GM21360 (cell line): ENCODE results near the gene CA5A.
"Not testable (repeated sequence)": the region's sequence is repeated elsewhere in the genome, so short reads cannot be mapped to it uniquely, and the experiment has no call there.

ENCODE experiments used
- ATAC-seq: cut with Tn5 transposase; IDR thresholded peaks from one replicate; pipeline ENCODE4 v1.9.1; 2021; ENCODE audit warnings: mild to moderate bottlenecking, moderate library complexity; ENCODE audit not compliant: unreplicated experiment

The CA5A gene

DNA sequence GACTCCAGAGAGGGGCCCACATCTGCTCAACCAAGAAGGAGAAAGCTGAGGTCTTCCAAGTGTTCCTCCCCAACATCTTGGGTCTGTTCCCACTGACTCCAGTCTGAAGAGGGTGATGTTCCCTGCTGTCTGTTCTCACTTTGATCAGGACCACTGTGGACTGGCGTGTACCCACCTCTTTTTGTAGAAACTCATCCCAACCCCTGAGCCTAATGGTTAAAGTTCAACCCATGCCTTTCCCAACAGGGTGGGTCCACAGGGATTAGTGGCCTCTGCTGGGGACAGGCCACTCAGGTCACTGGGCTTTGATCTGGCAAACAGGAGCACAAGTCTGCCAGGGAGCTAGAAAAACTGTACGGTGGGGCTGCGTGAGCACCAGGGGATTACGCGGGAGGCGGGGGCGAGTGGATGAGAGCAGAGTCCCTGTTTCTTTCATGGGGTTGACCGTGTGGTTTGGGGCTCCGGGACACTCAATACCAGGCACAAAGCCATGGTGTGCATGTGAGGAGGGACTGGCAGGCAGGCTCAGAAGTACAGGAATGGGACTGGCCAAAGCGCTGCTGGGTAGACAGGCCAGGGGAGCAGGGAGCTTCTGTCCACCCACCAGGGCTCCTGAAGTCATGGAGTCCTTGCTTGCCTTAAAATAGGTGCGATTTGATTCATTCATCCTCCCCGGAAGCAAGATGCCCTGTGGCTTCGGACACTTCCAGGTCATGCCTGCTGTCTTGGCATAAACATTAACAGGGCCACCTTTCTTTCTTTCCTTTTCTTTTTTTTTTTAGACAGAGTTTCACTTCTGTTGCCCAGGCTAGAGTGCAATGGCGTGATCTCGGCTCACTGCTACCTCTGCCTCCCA, at the start of gene CA5A:
Gene CA5A (minus strand): TSS at position 155 of the 856 bp plus-strand sequence. CDS start 79 bp downstream, at position 76.
- no peak for ATAC-seq

DNA sequence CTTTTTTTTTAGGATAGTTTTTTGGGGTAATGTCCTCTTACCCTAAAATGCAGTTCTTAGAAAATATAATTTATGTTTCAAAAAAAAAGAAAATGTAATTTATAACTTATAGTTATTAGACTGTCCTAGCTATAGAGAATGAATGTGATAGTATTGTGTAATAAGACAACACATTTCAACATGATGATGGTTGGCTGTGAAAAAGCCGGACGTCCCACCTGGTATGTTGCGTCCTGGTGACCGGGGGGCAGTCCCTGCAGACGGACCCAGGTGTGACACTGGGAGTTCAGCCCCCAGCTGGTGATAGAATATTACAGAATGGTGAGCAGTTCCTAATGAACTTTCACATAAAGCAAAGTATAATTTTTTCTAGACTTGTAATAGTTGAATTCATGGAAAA, 49.2 kb upstream of the CA5A start:
- ATAC-seq, result not testable (repeated sequence)

DNA sequence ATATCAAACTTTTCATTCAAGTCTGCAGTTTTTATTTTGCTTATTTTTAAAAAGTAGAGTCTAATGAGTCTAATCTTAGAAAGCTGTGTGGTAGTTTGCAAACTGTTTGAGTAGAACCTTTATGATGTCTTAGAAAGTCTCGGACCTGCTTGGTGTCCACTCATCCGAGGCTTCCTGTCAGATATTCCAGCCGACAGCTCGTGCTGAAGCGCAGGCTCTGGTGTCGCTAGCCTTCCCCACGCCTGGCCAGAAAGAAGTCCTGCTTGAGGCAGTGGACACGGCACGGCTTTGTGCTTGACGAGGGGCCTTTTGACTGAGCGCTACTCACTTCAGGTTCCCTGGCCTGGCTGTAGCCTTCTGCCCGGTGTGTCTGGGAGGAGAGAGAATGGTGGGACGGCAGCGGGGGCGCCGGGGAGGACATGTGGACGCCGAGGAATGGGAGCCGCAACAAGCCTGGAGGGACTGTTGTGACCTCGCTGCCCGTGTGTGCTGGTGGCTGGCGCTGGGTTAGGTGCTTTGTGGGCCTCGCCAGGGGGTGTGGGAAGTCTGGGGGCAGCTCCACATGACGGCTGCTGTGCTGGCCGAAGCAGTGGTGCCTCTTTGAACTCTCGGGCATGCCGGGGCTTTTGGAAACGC, 48.4 kb upstream of the CA5A start:
- ATAC-seq, result no peak

DNA sequence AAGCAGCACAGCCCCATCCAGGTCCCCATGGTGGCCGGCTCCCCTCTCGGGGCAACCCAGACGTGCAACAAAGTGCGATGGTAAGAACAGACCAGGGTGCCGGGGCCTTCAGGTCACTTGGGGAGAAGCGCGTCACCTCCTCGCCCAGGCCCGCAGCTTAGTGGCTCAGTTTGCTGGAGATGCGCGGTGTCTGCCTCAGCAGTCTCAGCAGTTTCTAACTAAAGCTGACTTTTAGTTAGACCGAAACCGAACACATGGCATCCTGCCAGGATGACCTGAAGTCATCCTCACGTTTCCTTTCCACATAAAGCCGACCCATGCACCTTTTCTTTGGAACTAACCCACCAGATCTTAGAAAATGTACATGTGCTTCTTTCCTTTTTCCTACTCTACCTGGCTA, 47.9 kb upstream of the CA5A start:
- not testable (repeated sequence) for ATAC-seq

DNA sequence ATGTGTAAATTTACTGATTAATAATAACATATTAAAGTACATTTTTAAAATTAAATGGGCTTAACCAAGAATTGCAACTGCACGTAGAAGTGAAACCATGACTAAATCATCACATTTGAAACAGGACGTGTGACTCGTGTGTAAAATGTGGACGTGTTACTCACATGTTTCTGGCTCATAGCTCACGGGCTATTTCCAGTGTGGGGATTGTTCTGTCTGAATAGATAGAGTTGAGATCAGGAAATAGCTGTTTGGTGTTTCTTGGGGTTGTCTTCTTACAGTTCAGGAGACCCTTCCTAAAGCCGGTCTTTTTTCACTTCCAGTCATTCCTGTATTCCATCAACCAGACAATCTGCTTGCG, 47.4 kb upstream of the CA5A start:
- ATAC-seq, result not testable (repeated sequence)

DNA sequence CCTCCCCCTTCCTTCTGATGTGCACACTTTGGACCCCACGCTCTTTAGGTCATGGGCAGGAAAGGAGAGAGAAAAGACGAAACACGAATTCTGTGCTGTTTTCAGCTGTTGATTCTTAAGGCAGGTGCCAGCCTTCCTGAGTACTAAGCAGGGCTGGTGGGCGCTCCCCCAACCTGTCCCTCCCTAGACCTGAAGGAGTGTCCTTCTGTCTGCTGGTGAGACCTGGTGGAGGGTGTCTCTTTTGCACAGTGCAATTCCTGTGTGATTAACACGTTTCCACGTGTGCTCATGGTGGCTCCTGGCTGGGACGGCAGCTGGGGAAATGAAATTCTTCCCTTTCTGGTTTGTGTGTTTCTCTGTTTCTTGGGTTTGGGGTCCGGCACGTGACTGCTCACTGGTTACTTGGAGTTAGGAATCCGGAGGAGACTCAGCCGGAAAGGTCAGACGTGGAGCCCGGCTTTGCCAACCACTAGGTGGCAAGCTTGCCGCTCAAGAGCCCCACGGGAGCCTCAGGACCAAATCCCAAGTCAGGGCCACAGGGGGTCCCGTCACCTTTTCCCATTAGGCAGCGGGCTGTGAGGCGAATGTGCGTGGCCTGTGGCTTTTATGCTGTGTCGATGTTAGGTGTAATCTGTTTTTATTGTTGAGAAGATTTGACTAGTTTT, 46.9 kb upstream of the CA5A start:
- ATAC-seq, result not testable (repeated sequence)

DNA sequence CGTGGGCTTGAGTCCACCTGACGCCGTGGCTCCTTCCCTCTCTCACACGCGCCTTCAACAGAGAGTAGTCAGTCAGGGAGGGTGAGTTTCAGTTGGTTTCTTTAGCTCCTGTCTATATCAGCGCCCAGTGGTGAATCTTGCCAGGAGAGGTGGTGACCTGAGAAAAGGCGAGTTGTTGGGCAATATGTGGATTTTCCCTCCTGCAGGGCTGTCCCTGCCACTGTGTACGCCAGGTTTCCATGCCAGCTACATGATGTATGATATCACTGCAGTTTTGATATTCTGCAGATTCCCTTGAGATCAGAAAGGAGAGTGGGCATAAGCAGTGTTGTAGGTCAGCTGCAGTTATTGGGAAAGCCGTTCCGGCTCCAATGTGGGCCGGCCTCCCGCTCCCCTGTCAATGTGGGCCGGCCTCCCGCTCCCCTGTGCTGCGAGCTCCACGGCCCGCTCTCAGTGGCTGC, 46.3 kb upstream of the CA5A start:
- no peak for ATAC-seq

DNA sequence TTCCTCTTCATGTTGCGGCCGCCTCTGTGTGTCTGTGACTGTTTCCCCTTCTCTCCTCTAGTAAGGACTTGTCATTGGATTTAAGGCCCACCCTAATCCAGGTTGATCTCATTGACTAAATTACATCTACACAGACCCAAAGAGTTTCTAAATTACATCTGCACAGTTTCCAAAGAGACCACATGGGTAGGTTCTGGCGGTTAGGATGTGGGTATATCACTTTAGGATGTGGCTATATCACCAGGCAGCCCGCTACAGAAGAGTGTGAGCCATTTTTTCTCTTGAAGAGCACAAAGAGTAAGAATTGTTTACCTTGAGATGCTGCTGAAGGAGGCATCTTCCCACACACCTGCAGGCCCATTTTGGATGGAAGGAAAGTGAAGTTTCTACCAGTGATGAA, 45.0 kb upstream of the CA5A start:
- not testable (repeated sequence) for ATAC-seq

DNA sequence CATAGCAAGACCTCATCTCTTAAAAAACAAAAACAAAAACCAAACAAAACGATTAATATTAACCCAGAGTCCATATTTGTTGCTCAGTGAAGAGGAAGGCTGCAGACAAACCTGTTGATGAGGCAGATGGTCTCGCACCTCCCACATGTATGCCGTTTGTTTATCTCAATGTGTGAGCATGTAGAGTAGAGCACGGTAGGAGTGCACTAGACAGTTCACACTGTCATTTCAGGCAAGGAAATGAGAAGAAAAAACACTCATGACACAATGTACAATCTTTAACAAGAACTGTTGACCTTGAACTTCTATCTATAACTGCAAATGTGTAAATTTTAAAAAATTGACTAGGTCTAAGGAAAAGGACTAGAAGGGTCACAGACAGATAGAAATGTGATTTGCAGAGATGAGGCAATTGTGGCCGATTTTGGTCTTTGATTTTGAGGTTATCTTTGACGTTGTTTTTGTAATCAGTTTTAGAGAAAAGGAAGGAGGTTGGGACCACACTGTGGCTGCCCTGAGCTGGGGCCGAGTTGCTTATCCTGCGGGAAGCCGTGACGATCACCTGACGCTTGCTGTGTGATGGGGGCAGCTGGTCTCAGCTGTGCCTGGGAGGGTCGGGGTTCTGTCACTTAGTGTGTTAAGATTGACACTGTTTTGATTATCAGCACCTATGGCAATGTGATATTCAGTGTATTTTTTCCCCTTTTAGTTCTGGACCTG, 43.7 kb upstream of the CA5A start:
- ATAC-seq, result not testable (repeated sequence)

DNA sequence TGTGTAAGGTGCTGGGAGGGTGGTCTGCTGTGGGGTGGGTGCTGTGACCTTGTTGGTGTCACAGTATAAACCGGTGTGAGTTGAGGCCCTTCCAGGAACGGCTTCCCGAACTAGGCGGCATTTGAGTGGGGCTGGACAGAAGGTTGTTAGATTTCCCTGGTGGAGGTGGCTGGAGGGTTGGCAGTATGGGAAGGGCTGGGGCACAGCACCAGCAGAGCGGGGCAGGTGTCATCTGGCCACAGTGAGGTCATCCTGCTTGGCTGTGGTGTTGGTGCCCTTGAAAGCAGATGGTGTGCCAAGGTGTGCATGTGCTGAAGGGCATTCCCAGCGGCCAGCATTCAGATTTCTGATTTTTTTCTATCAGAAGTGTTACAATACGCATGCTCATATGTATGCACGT, 43.0 kb upstream of the CA5A start:
- ATAC-seq, result no peak

DNA sequence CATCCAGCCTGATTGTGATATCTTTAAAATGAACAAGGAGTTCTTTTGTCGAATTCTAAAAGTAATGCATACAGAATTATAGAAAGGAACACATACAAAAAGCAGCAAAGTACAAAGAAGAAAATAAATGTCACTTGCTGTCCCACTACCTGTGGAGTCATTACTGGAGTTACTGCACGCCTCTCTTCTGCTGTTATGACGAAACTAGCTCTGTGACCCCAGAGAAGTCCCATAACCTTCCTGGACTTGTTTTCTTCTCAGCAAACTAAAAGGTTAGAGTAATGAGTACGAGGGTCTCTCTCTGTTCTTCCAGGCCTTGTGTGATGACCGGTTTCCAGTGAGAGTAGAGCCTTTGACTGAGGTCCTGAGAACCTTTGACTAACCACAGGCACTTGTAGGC, 41.8 kb upstream of the CA5A start:
- no peak for ATAC-seq

DNA sequence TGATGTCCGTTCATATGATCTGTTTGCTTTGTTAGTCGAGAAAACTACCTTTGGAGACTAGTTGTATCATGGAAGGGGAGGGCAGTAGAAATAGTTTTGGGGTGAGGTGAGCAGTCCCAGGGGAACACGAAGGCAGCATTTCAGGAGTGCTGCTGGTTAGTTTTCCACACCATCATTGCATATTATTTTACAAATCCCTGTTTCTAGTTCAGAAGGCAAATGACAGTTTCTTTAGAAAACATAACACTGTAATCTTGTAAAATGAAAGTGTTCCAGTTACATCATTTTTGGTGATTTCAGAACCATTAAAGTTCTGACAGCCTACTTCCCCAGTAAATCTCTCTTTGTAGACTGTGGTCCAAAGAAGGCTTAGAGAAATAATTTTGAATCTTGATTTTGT, 40.3 kb upstream of the CA5A start:
- ATAC-seq, result no peak

DNA sequence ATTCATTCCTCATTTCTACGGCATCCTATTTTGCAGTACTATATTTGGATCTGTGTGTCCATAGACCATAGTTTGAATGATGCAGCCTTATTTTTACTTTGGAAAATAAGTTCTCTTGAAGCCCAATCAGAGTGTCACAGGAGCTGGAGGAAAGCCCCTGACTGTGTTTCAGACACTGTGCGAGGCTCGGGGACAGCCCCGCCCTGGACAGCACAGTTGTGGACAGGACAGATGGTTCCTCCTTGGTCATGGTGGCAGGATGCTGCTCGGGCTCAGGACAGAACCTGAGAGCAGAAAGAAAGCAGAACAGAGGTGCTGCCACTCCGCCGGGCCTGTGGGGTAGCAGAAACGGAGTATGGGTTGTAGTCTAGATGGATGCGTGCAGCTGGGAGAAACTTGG, 37.8 kb upstream of the CA5A start:
- ATAC-seq, result no peak

DNA sequence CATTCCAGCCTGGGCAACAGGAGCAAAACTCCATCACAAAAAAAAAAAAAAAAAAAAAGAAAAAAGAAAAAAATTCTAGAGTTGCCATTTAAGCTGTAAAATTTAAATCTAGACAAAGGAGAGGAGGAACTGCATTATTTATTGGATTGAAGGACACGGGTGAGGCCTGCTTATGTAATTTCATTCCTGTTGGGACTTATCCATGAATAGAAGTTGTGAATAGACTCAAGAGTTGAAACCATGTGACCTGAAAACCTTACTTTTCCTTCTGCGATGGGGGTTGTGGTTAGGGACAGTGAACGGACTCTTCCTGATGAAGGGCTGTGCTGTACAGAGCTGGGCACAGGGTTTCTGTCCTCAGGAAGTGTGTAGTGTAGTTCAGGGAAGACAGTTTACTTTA, 37.4 kb upstream of the CA5A start:
- no peak for ATAC-seq

DNA sequence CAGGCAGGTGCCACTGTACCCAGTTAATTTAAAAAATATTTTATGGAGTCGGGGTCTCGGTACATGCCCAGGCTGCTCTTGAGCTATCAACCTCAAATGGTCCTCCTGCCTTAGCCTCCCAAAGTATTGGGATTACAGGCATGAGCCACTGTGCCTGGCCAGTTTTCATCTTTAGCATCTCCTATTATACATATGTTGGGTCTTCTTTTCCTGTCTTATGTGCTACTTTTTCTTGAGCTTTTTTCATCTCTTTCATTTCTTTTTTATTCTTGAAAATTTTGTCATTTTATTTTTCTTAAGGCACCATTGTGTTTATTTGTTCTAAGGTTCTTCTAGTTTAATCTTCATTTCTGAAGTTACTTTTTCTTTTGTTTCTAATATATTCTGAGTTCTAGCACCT, 35.6 kb upstream of the CA5A start:
- no peak for ATAC-seq

DNA sequence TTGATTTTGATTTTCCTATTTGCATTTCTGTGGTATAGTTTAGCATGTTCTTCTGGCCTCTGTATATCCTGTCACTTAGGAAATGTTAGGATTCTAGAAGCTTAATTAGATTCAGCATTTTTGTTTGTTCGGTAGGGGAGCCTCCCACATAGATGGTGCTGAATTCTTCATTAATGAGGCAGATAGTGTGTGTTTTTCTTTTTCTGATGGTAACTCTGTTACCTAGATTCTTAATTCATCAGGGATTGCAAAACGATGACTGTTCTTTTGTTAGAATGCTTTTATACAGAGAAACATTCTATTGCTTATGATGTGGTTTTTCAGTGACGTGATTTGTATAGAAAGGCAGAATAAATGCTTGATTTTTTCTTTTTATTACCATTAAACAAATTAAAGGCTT, 33.9 kb upstream of the CA5A start:
- no peak for ATAC-seq

DNA sequence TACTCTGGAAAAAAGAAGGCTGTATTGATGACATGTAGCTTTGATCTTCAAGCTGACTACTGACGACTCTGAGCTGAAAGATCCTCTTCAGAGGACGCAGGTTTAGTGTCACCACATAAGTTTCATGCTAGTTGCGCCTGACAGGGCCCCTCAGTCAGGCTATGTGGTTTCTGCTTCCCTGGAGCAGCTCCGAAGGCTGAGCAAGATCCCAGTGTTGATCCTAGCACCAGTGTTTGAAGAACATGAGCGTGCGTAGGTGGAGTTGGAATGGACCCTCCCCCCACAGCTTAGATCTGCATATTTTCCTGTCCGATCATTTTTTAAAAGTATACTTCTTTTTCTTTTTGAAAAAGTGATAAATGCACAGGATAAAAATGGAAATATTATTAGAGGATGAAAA, 32.2 kb upstream of the CA5A start:
- ATAC-seq, result no peak

DNA sequence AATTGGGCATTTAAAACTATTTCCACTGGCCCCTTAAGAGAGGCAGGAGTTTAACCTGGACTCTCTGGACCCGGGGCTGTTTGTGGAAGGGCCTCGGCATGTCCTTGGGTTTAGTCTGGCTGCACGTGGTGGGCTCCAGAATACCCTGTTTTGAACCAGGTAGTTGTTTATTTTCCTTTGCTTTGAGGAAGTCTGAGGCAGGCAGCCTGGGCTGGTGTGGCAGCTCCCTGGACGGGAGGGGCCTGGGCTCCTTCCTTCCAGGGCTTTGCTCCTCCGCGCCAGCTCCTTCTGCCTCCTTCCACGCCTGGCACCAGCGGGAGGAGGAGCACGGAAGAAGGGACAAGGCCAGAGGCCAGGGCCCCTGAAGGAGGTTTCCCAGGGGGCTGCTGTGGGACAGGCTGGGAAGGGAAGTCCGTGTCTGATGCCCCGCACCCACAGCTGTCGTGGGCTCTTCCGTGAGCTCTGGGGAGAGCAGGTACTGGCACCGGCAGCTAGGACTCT, 30.4 kb upstream of the CA5A start:
- no peak for ATAC-seq

DNA sequence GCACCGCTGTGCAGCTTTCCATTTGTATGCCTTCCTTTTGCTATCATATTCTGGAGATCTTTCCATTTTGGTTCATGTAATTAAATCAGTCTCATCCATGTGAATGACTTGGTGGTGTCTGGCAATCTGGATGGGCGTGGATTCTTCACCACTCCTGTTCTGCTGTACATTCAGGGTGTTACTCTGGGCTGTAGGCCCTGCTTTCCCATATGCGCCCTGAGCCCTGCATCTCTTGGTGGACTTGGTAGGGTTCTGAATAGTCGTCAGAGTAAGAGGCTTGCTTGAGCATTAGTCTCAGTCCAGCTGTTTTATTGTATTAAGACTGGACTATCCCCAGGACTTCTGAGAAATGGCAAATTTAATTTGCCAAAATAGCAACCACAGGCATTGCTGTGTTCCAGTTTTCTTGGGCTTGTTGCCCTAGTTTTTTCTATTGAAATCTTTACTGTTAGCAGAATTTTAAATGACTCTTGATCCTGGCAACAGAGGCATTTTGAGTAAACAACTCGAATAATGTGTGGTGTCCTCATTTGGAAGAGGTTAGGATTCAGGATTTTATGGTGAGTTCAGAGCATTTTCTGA, 29.8 kb upstream of the CA5A start:
- ATAC-seq, result no peak

DNA sequence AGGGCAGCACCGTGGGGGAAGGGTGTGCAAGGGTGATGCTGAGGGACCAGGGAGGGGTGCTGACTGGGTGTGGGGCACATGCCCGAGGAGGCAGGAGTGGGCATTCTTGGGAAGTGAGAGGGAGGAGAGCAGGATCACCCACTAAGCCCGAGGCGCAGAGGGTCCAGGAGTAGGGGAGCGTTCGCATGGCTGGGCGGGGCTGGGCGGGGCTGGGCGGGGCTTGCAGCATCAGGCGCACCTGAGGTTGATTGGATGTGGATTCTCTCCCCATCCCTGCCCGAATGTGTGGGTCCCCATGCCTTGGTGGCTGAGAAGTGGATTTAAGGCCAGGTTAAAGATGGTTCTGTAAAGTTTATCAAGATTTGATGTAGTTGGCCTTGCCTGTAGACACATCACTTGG, 29.1 kb upstream of the CA5A start:
- ATAC-seq, result no peak
